ENCODE data around the gene VPS26C. TPM values are rescaled to one million over a fixed set of nuclear protein-coding genes. Genes with fewer than 3 reads are reported as not detected.
"Not testable (repeated sequence)": the region's sequence is repeated elsewhere in the genome, so short reads cannot be mapped to it uniquely, and the experiment has no call there.

Gene VPS26C
- total RNA-seq, 2 experiments from 2014 or later, result 31.8 to 36.0 TPM

DNA sequence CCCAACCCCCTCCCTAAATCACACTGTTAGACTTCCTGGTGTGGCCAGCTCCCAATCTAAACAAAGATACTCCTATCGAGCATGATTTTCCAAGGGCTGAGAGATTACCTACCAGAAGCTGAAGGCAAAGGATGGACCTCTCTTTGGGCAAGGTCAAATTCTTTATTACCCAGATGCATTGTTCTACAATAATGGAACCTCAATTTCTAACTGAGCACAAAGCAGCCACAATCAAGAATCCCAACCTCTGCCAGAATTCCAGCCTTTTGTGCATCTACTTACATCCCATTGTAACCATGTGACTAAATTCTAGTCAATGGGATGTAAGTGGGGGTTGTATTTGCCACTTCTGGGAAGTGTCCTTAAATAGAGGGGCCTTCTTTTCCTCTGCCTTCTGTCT is 24.9 kb upstream of the VPS26C start:
- ChIA-PET POLR2A (no interaction called here), CTCF (no interaction called here)
- Mint-ChIP-seq H3K9me3 (no peaks in the 10 kb centered on the region), H3K27ac (no peak overlapping the region), H3K4me1 (ENCODE audit: low read depth) (peaks cover 7% of the 10 kb centered on the region), H3K4me3 (no peak overlapping the region), H3K36me3 (ENCODE audit: low read depth) (no peaks in the 10 kb centered on the region), H3K27me3 (peaks cover 4% of the 10 kb centered on the region)
- Histone ChIP-seq H3K36me3 (ENCODE audit: insufficient read depth, low read length) (no peaks in the 10 kb centered on the region), H3K4me1 (ENCODE audit: insufficient read depth, low read length) (no peaks in the 10 kb centered on the region), H3K27ac (ENCODE audit: low read depth in 1 of 2, low read length in 2 of 2) (no peak overlapping the region), H3K9me3 (ENCODE audit: control insufficient read depth in 1 of 2, insufficient read depth in 1 of 2, low read length in 2 of 2) (no peaks in the 10 kb centered on the region), H3K4me3 (ENCODE audit: low read length) (no peak overlapping the region), H3K27me3 (ENCODE audit: control insufficient read depth in 1 of 2, insufficient read depth in 2 of 2, low read length in 2 of 2) (peaks cover 3 to 6% of the 10 kb centered on the region in 2 experiments)
- DNase-seq (no peak), ATAC-seq (ENCODE audit: poor library complexity) (no peak)
- intact Hi-C loops (cut with DNase I, micrococcal nuclease), result no loop called here
- TF ChIP-seq, protein P1, sequence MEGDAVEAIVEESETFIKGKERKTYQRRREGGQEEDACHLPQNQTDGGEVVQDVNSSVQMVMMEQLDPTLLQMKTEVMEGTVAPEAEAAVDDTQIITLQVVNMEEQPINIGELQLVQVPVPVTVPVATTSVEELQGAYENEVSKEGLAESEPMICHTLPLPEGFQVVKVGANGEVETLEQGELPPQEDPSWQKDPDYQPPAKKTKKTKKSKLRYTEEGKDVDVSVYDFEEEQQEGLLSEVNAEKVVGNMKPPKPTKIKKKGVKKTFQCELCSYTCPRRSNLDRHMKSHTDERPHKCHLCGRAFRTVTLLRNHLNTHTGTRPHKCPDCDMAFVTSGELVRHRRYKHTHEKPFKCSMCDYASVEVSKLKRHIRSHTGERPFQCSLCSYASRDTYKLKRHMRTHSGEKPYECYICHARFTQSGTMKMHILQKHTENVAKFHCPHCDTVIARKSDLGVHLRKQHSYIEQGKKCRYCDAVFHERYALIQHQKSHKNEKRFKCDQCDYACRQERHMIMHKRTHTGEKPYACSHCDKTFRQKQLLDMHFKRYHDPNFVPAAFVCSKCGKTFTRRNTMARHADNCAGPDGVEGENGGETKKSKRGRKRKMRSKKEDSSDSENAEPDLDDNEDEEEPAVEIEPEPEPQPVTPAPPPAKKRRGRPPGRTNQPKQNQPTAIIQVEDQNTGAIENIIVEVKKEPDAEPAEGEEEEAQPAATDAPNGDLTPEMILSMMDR (IDR thresholded peaks at IDR 0.05), result no peak

GRCh38 chr21:37283191-37283710 is 16.1 kb upstream of the VPS26C start:
- H3K27ac ChIP-seq (ENCODE audit: low read depth in 1 of 2, low read length in 2 of 2); H3K9me3 ChIP-seq (ENCODE audit: control insufficient read depth in 1 of 2, insufficient read depth in 1 of 2, low read length in 2 of 2); H3K4me3 Mint-ChIP-seq; POLR2A ChIA-PET; H3K27me3 ChIP-seq (ENCODE audit: control insufficient read depth in 1 of 2, insufficient read depth in 2 of 2, low read length in 2 of 2); DNase-seq; H3K4me3 ChIP-seq (ENCODE audit: low read length); H3K36me3 ChIP-seq (ENCODE audit: insufficient read depth, low read length); CTCF ChIA-PET; H3K4me1 ChIP-seq (ENCODE audit: insufficient read depth, low read length); H3K9me3 Mint-ChIP-seq; H3K4me1 Mint-ChIP-seq (ENCODE audit: low read depth); H3K27ac Mint-ChIP-seq; H3K36me3 Mint-ChIP-seq (ENCODE audit: low read depth); ATAC-seq (ENCODE audit: poor library complexity); H3K27me3 Mint-ChIP-seq; intact Hi-C loops (cut with DNase I, micrococcal nuclease): not testable (repeated sequence)

DNA sequence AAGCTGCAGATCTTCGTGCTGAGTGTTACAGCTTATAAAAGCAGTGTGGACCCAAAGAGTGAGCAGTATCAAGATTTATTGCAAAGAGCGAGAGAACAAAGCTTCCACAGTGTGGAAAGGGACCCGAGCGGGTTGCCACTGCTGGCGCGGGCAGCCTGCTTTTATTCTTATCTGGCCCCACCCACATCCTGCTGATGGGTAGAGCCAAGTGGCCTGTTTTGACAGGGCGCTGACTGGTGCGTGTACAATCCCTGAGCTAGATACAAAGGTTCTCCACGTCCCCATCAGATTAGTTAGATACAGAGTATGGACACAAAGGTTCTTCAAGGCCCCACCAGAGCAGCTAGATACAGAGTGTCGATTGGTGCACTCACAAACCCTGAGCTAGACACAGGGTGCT is 15.5 kb upstream of the VPS26C start:
- H3K27ac ChIP-seq (ENCODE audit: low read depth in 1 of 2, low read length in 2 of 2); intact Hi-C loops (cut with DNase I, micrococcal nuclease); H3K9me3 Mint-ChIP-seq; H3K4me1 Mint-ChIP-seq (ENCODE audit: low read depth); CTCF ChIA-PET; H3K36me3 ChIP-seq (ENCODE audit: insufficient read depth, low read length); H3K27me3 ChIP-seq (ENCODE audit: control insufficient read depth in 1 of 2, insufficient read depth in 2 of 2, low read length in 2 of 2); H3K36me3 Mint-ChIP-seq (ENCODE audit: low read depth); H3K4me1 ChIP-seq (ENCODE audit: insufficient read depth, low read length); H3K9me3 ChIP-seq (ENCODE audit: control insufficient read depth in 1 of 2, insufficient read depth in 1 of 2, low read length in 2 of 2); ATAC-seq (ENCODE audit: poor library complexity); H3K27me3 Mint-ChIP-seq; POLR2A ChIA-PET: not testable (repeated sequence)
- peak overlapping the region; percentile 22 for H3K4me3 ChIP-seq (ENCODE audit: low read length)
- peak overlapping the region; percentile 75 for H3K4me3 Mint-ChIP-seq
- peak in 4 of 14 experiments; percentile 3 to 34 (median 12) for DNase-seq
- peak overlapping the region; percentile 72 for H3K27ac Mint-ChIP-seq

DNA sequence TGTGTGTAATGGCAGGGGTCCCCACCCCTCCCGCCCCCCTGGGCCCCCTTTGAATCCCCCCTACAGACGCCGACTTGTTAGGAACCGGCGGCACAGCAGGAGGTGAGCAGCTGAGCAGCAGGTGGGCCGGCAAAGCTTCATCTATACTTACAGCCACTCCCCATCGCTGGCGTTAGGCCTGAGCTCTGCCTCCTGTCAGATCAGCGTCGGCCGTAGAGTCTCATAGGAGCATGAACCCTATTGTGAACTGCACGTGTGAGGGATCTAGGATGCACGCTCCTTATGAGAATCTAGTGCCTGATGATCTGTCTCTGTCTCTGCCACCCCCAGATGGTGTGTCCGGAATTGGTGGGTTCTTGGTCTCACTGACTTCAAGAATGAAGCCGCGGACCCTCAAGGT is 14.9 kb upstream of the VPS26C start:
- intact Hi-C loops (cut with DNase I, micrococcal nuclease), result no loop called here
- DNase-seq (peak in 3 of 14 experiments; percentile 15 to 31 (median 24)), ATAC-seq (ENCODE audit: poor library complexity) (no peak)

More for the DNA sequence above, 14.9 kb upstream of the VPS26C start:
- no peaks in the 10 kb centered on the region for H3K4me1 ChIP-seq (ENCODE audit: insufficient read depth, low read length)
- H3K36me3 Mint-ChIP-seq (ENCODE audit: low read depth), result no peaks in the 10 kb centered on the region
- no peaks in the 10 kb centered on the region for H3K9me3 Mint-ChIP-seq
- no peak overlapping the region for H3K27ac ChIP-seq (ENCODE audit: low read depth in 1 of 2, low read length in 2 of 2)
- H3K4me3 ChIP-seq (ENCODE audit: low read length), result peak overlapping the region; percentile 22
- no peaks in the 10 kb centered on the region for H3K4me1 Mint-ChIP-seq (ENCODE audit: low read depth)
- no peaks in the 10 kb centered on the region for H3K27me3 Mint-ChIP-seq
- H3K27ac Mint-ChIP-seq, result peak overlapping the region; percentile 72
- POLR2A ChIA-PET, result no interaction called here
- H3K9me3 ChIP-seq (ENCODE audit: control insufficient read depth in 1 of 2, insufficient read depth in 1 of 2, low read length in 2 of 2), result no peaks in the 10 kb centered on the region
- H3K4me3 Mint-ChIP-seq, result peak overlapping the region; percentile 75
- H3K36me3 ChIP-seq (ENCODE audit: insufficient read depth, low read length), result no peaks in the 10 kb centered on the region
- CTCF ChIA-PET, result no interaction called here
- H3K27me3 ChIP-seq (ENCODE audit: control insufficient read depth in 1 of 2, insufficient read depth in 2 of 2, low read length in 2 of 2), result no peaks in the 10 kb centered on the region
- TF ChIP-seq, protein P1 (IDR thresholded peaks at IDR 0.05), result no peak

Measured in CD4-positive, alpha-beta T cell (primary cell).